ENCODE data around the gene ASIP.

Gene ASIP

DNA sequence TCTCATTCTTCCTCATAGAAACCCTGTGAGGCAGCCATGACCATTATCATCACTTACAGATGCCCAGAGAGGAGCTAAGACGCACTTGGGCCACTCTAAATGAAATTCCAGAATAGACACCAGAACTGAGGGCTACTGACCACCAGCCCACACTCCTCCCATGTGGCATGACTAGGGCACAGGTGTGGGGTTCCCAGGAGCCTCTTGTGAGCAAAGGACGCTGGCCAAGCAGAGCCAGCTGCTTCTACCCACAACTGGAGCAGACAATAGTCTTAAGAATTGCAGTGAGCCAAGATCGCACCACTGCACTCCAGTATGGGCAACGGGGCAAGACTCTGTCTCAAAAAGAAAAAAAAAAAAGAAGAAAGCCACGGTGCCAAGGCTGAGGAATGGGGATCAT, 51.9 kb downstream of the ASIP start:
- no peak overlapping the region for H3K4me2 ChIP-seq (ENCODE audit: low read depth, low read length)
- no peak for TF ChIP-seq EZH2phosphoT487 (IDR thresholded peaks at IDR 0.05; ENCODE audit: low read length)
- TF ChIP-seq EZH2 (optimal IDR thresholded peaks at IDR 0.05; ENCODE audit: low read depth, low read length) = no peak
- TF ChIP-seq CTCF (IDR thresholded peaks at IDR 0.05; ENCODE audit: low read length) = no peak
- no peaks in the 10 kb centered on the region for H4K20me1 ChIP-seq (ENCODE audit: insufficient read depth, low read length)
- H3K27ac ChIP-seq (ENCODE audit: low read length) = no peak overlapping the region
- no peak for DNase-seq
- no peaks in the 10 kb centered on the region for H3K9me2 ChIP-seq (replicated peaks; ENCODE audit: insufficient read depth, low read length)
- H3K9ac ChIP-seq (ENCODE audit: low read length) = no peak overlapping the region
- no peak overlapping the region for H3K4me3 ChIP-seq (ENCODE audit: low read length)
- no peaks in the 10 kb centered on the region for H3K27me3 ChIP-seq (replicated peaks; ENCODE audit: insufficient read depth, low read length)
- peaks cover 36% of the 10 kb centered on the region for H3K79me2 ChIP-seq (ENCODE audit: low read length)
- 0 out of 2 replicates have a peak, but pooled peaks cover under 1% of the 10 kb centered on the region for H3K36me3 ChIP-seq (replicated peaks; ENCODE audit: insufficient read depth, low read length)
- no peak overlapping the region for H2AFZ ChIP-seq (ENCODE audit: low read length)
- no peaks in the 10 kb centered on the region for H3F3A ChIP-seq (ENCODE audit: insufficient read depth, low read length)
- no peaks in the 10 kb centered on the region for H3K4me1 ChIP-seq (ENCODE audit: low read length)
- no peaks in the 10 kb centered on the region for H3K9me3 ChIP-seq (replicated peaks; ENCODE audit: insufficient read depth, low read length)

DNA sequence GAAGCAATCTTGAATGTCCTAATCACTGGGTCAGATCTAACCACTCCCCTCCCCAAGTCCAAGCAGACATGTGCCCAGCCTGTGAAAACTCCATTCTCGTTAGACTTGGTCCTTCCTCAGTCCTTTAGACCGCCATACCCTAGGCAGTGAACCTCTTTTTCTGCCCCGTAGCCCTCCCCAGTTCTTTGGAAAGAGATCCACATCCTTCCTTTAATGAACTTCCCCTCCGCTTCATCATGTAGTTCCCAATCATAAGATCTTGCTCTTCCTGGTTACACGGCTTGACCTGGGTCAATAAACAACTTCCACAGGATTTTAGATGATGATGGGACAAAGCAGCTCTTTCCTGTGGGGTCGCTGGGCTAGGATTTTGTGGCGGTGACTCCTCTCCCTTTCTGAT, 52.4 kb downstream of the ASIP start:
- H3K27ac ChIP-seq (ENCODE audit: low read length) = no peak overlapping the region
- no peaks in the 10 kb centered on the region for H3F3A ChIP-seq (ENCODE audit: insufficient read depth, low read length)
- H3K9ac ChIP-seq (ENCODE audit: low read length) = no peak overlapping the region
- H2AFZ ChIP-seq (ENCODE audit: low read length) = no peak overlapping the region
- H3K9me2 ChIP-seq (replicated peaks; ENCODE audit: insufficient read depth, low read length) = no peaks in the 10 kb centered on the region
- H3K36me3 ChIP-seq (replicated peaks; ENCODE audit: insufficient read depth, low read length) = no peaks in the 10 kb centered on the region
- no peak for DNase-seq
- H3K4me2 ChIP-seq (ENCODE audit: low read depth, low read length) = no peak overlapping the region
- TF ChIP-seq EZH2 (optimal IDR thresholded peaks at IDR 0.05; ENCODE audit: low read depth, low read length) = no peak
- TF ChIP-seq CTCF (IDR thresholded peaks at IDR 0.05; ENCODE audit: low read length) = no peak
- no peak for TF ChIP-seq EZH2phosphoT487 (IDR thresholded peaks at IDR 0.05; ENCODE audit: low read length)
- H3K79me2 ChIP-seq (ENCODE audit: low read length) = peaks cover 38% of the 10 kb centered on the region
- no peak overlapping the region for H3K4me3 ChIP-seq (ENCODE audit: low read length)
- no peaks in the 10 kb centered on the region for H3K9me3 ChIP-seq (replicated peaks; ENCODE audit: insufficient read depth, low read length)
- H3K27me3 ChIP-seq (replicated peaks; ENCODE audit: insufficient read depth, low read length) = no peaks in the 10 kb centered on the region
- no peaks in the 10 kb centered on the region for H4K20me1 ChIP-seq (ENCODE audit: insufficient read depth, low read length)
- H3K4me1 ChIP-seq (ENCODE audit: low read length) = no peaks in the 10 kb centered on the region

DNA sequence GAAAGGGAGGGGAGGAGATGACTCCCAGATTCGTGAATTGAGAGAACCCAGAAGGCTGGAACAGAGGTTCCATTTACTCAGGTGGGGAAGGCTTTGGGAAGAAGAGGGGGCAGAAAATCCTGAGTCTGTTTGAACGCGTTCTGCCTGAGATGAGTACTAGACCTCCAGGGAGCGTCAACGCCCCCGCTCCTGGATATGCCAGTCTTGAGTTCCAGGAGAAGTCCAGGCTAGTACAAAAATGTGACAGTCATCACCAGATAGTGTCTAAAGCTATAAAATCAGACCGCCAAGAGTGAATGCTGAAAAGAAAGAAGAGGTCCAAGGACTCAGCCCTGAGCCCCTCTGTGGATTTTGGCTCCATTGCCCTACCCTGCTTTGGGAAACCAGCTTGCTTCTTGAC, 53.3 kb downstream of the ASIP start:
- no peaks in the 10 kb centered on the region for H3K36me3 ChIP-seq (replicated peaks; ENCODE audit: insufficient read depth, low read length)
- peaks cover 48% of the 10 kb centered on the region for H3K79me2 ChIP-seq (ENCODE audit: low read length)
- H3F3A ChIP-seq (ENCODE audit: insufficient read depth, low read length) = no peaks in the 10 kb centered on the region
- no peaks in the 10 kb centered on the region for H4K20me1 ChIP-seq (ENCODE audit: insufficient read depth, low read length)
- H3K27ac ChIP-seq (ENCODE audit: low read length) = no peak overlapping the region
- no peaks in the 10 kb centered on the region for H3K9me2 ChIP-seq (replicated peaks; ENCODE audit: insufficient read depth, low read length)
- no peak overlapping the region for H3K9ac ChIP-seq (ENCODE audit: low read length)
- no peaks in the 10 kb centered on the region for H3K9me3 ChIP-seq (replicated peaks; ENCODE audit: insufficient read depth, low read length)
- no peak for DNase-seq
- H3K4me1 ChIP-seq (ENCODE audit: low read length) = no peaks in the 10 kb centered on the region
- TF ChIP-seq EZH2 (optimal IDR thresholded peaks at IDR 0.05; ENCODE audit: low read depth, low read length) = no peak
- no peak for TF ChIP-seq CTCF (IDR thresholded peaks at IDR 0.05; ENCODE audit: low read length)
- no peak for TF ChIP-seq EZH2phosphoT487 (IDR thresholded peaks at IDR 0.05; ENCODE audit: low read length)
- H3K4me3 ChIP-seq (ENCODE audit: low read length) = no peak overlapping the region
- H3K4me2 ChIP-seq (ENCODE audit: low read depth, low read length) = no peak overlapping the region
- H3K27me3 ChIP-seq (replicated peaks; ENCODE audit: insufficient read depth, low read length) = no peaks in the 10 kb centered on the region
- no peak overlapping the region for H2AFZ ChIP-seq (ENCODE audit: low read length)
